Mucosa of rectum (tissue), 2 donors: ENCODE measurements around the gene STPG1.
A peak's percentile ranks its signal among the peaks of the same experiment; 100 is the strongest.

ENCODE experiments used
- H3K27ac ChIP-seq, 2 donors: one replicate each; pipeline ENCODE4 v1.7.0; 2013; ENCODE audit warnings: inconsistent platforms in 2 of 2, low read depth in 2 of 2, low read length in 2 of 2
- H3K27me3 ChIP-seq, 2 donors: one replicate each; pipeline ENCODE4 v1.7.0; 2013; ENCODE audit warnings: low read length in 2 of 2; ENCODE audit not compliant: control insufficient read depth in 2 of 2, insufficient read depth in 2 of 2
- H3K36me3 ChIP-seq, 2 donors: one replicate each; pipeline ENCODE4 v1.7.0; 2013; ENCODE audit warnings: low read length in 2 of 2; ENCODE audit not compliant: control insufficient read depth in 2 of 2, insufficient read depth in 2 of 2
- H3K4me1 ChIP-seq, 2 donors: one replicate each; pipeline ENCODE4 v1.7.0; 2013; ENCODE audit warnings: low read length in 2 of 2, mild to moderate bottlenecking in 1 of 2; ENCODE audit not compliant: control insufficient read depth in 2 of 2, insufficient read depth in 2 of 2
- H3K4me3 ChIP-seq, 2 donors: one replicate each; pipeline ENCODE4 v1.7.0; 2013; ENCODE audit warnings: low read length in 2 of 2
- H3K9ac ChIP-seq, 2 donors: one replicate each; pipeline ENCODE4 v1.7.0; 2013; ENCODE audit warnings: low read length in 2 of 2, low read depth in 1 of 2, mild to moderate bottlenecking in 1 of 2
- H3K9me3 ChIP-seq, 2 donors: one replicate each; pipeline ENCODE4 v1.7.0; 2013; ENCODE audit warnings: low read length in 2 of 2; ENCODE audit not compliant: control insufficient read depth in 2 of 2
- donor health status: healthy.
- donor health status: Normal muscosa, but diverticular disease.

The STPG1 gene

GRCh38 chr1:24387636-24388175 lies 25.9 kb downstream of the STPG1 start:
- peaks cover 16 to 31% of the 10 kb centered on the region in 2 donors for H3K4me1 ChIP-seq
- no peaks in the 10 kb centered on the region for H3K9me3 ChIP-seq
- no peak overlapping the region for H3K9ac ChIP-seq
- no peak overlapping the region for H3K4me3 ChIP-seq
- H3K36me3 ChIP-seq: peaks cover 0 to 7% of the 10 kb centered on the region in 2 donors
- no peaks in the 10 kb centered on the region for H3K27me3 ChIP-seq
- no peak overlapping the region for H3K27ac ChIP-seq

DNA sequence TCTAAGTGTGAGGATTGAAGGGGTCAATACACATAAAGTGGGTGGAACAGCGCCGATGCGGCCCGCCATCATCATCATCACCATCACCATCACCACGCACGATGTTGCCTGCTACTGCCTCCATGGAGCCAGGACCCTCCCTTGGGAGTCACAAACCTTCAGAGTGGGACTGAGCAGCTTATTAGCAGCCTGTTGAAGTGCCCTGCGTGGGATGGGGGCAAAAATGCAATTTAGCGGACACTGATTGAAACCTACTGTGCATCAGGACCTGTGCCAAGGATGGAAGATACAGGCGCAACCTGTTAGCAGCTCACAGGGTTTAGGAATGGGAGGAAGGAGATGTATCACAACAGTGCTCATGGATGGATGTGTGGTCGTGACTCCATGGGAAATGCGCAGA lies 26.7 kb downstream of the STPG1 start:
- Histone ChIP-seq H3K4me1 (peaks cover 10 to 34% of the 10 kb centered on the region in 2 donors), H3K27ac (no peak overlapping the region), H3K4me3 (no peak overlapping the region), H3K9me3 (no peaks in the 10 kb centered on the region), H3K36me3 (peaks cover 2 to 7% of the 10 kb centered on the region in 2 donors), H3K9ac (no peak overlapping the region), H3K27me3 (no peaks in the 10 kb centered on the region)

DNA sequence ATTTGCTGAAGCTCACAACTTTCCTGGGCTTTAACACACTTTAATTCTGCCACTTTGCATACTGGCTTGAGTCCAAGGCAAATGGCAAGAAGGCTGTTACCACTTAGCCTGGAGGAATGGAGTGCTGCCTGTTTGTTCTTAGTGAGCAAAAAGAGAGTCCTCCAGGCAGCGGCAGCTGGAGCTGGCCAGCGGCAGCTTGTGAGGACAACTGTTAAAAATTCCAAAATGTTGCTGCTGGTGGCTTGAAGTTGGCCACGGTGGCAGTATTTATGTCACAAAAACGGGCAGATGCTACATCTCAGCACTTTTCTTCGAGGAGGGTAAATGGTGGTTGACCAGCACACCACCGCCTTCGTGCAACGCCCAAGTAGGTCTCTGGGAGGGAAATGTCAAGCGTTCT lies 27.3 kb downstream of the STPG1 start:
- Histone ChIP-seq H3K4me3 (no peak overlapping the region), H3K27ac (no peak overlapping the region)

DNA sequence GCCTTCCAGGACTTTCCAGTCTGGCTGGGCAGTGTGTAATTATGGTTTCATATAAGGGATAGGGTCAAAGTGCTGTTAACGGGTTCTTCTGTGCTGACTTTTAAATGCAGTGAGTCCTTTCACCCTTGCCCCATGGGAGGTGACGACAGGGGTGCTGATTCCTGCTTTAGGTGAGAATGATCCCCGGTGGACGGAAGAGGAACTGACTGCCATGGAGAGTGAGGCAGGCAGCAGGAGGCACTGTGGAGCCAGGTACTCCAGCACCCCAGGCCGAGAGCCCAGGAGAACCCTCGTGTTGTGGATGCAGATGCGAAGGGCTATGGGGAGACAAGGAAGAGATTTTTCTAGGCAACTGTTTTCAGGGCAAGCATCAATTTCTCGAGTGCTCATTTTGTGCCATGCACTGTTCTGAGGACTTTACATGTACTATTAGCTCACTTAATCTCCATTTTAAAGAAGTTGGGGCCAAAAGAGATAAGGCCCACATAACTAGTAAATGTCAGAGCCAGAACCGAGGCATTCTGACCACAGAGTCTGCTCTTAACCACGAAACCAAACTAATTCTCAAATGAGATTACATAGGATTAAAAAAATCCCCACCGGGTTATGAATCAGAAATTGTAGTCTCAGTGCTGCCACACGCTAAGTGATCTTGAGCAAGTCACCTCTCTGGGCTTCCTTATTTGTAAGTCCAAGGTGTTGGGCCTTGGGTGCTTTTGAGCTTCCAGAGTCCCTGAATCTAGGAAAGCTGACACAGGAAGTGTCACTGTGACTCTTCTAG lies 28.2 kb downstream of the STPG1 start:
- H3K4me3 ChIP-seq: no peak overlapping the region
- peaks cover 2 to 7% of the 10 kb centered on the region in 2 donors for H3K36me3 ChIP-seq
- H3K4me1 ChIP-seq: peaks cover 7 to 39% of the 10 kb centered on the region in 2 donors
- peak overlapping the region; percentile 26 to 54 for H3K27ac ChIP-seq
- no peaks in the 10 kb centered on the region for H3K27me3 ChIP-seq
- no peaks in the 10 kb centered on the region for H3K9me3 ChIP-seq
- no peak overlapping the region for H3K9ac ChIP-seq

More for the DNA sequence above, 27.3 kb downstream of the STPG1 start:
- Histone ChIP-seq H3K36me3 (peaks cover 2 to 7% of the 10 kb centered on the region in 2 donors), H3K9me3 (no peaks in the 10 kb centered on the region), H3K4me1 (peaks cover 4 to 34% of the 10 kb centered on the region in 2 donors), H3K27me3 (no peaks in the 10 kb centered on the region), H3K9ac (no peak overlapping the region)

- peak overlapping the region; percentile 26 to 54 for H3K27ac ChIP-seq
- H3K9ac ChIP-seq: no peak overlapping the region
- H3K27me3 ChIP-seq: no peaks in the 10 kb centered on the region
- H3K4me3 ChIP-seq: no peak overlapping the region
- no peaks in the 10 kb centered on the region for H3K9me3 ChIP-seq
- peaks cover 2 to 11% of the 10 kb centered on the region in 2 donors for H3K36me3 ChIP-seq
- peaks cover 7 to 35% of the 10 kb centered on the region in 2 donors for H3K4me1 ChIP-seq
These were observed 29.1 kb downstream of the STPG1 start for GRCh38 chr1:24384251-24385090.

DNA sequence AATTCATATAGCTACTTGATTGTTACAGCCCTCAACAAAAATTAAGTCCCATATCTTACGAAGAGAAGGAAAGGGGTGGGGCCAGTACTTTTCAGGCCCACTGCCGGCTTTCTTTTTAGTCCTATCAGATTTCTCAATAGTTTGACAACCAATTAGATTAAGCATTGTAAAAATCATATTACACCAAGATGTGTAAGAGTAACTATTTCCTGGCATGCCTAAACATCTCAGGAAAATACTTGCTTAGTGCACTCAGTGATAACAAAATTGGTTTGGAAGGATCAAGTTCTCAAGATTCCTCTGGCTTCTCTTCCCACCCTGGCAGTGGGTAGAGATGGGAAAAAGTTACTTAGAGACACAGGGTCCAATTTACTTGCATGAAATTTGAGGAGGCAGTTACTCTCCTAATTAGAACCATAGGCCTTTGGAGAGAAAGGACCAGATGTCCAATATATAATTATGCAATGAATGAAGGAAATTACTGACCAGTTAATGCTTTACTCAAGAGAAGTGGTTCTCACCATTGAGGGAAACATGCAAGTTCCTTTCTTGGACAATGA lies 30.1 kb downstream of the STPG1 start:
- Histone ChIP-seq H3K9me3 (no peaks in the 10 kb centered on the region), H3K36me3 (peaks cover 2 to 11% of the 10 kb centered on the region in 2 donors), H3K4me3 (no peak overlapping the region), H3K27me3 (no peaks in the 10 kb centered on the region), H3K4me1 (peaks cover 7 to 31% of the 10 kb centered on the region in 2 donors), H3K27ac (no peak overlapping the region), H3K9ac (no peak overlapping the region)

DNA sequence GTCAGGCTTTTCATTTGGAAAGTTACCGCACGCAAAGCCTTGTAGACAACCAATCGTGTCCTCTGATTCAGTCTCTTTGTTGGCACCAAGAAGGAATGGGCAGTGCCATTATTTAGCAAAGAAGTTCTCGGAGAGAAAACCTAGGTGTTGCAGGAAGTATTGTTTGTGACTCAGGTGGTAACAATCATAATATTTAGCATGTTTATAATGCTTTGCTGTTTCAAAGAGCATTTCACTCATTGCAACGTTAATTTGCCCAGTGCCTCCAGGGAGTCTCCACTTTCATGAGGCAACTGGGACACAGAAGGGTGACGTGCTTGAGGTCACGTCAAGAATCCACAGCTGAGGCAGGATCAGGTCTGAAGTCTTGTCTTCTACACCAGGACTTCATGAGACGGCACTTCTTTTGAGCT lies 31.4 kb downstream of the STPG1 start:
- peaks cover 2 to 11% of the 10 kb centered on the region in 2 donors for H3K36me3 ChIP-seq

GRCh38 chr1:24381256-24381655 lies 32.3 kb downstream of the STPG1 start:
- H3K9me3 ChIP-seq: no peaks in the 10 kb centered on the region
- no peak overlapping the region for H3K9ac ChIP-seq
- H3K4me1 ChIP-seq: peaks cover 7 to 28% of the 10 kb centered on the region in 2 donors
- H3K36me3 ChIP-seq: peaks cover 2 to 16% of the 10 kb centered on the region in 2 donors
- H3K4me3 ChIP-seq: no peak overlapping the region
- H3K27ac ChIP-seq: no peak overlapping the region
- no peaks in the 10 kb centered on the region for H3K27me3 ChIP-seq

More for the DNA sequence above, 31.4 kb downstream of the STPG1 start:
- no peak overlapping the region for H3K4me3 ChIP-seq
- H3K27ac ChIP-seq: peak overlapping the region in 1 of 2 donors; percentile 6
- H3K9me3 ChIP-seq: no peaks in the 10 kb centered on the region
- H3K4me1 ChIP-seq: peaks cover 7 to 28% of the 10 kb centered on the region in 2 donors
- H3K9ac ChIP-seq: no peak overlapping the region
- no peaks in the 10 kb centered on the region for H3K27me3 ChIP-seq

DNA sequence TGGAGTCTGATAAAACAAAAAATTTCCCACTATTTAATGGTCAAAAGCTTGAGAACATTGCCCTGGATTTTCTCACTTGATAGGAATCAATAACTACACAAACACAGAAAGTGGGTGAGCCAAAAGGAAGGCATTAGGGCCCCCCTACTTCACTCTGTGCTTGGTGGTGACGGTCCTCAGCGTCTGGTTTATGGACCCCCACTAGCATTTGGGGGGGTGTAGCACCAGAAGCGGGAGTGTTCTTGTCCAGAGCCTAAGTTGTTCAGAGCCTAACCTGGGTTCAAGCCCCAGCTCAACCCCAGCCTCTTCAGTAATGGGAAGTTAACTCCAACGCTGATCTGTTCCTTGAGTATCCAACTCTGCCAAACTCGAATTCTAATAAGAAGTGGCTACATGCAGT lies 33.1 kb downstream of the STPG1 start:
- peaks cover 2 to 16% of the 10 kb centered on the region in 2 donors for H3K36me3 ChIP-seq
- H3K27me3 ChIP-seq: no peaks in the 10 kb centered on the region
- H3K9ac ChIP-seq: no peak overlapping the region
- peaks cover 7 to 28% of the 10 kb centered on the region in 2 donors for H3K4me1 ChIP-seq
- no peaks in the 10 kb centered on the region for H3K9me3 ChIP-seq
- no peak overlapping the region for H3K4me3 ChIP-seq
- no peak overlapping the region for H3K27ac ChIP-seq
